HCT116 (cell line): ENCODE data around the gene TMEM147.

Experiments used
- ATF3 ChIP-seq: IDR thresholded peaks from 2 replicates; pipeline ENCODE4 v1.6.1; 2012
- CEBPB ChIP-seq: IDR thresholded peaks from 2 replicates; pipeline ENCODE4 v1.6.1; 2012; ENCODE audit warnings: low read depth
- CTCF ChIP-seq, 3 experiments: fragments of 200-600 bp in 1 of 3; sonication (generic) in 1 of 3; IDR thresholded peaks in 2 of 3; conservative IDR thresholded peaks in 1 of 3; 2 replicates each; pipeline ENCODE4 v1.5.1; 2012 to 2017; ENCODE audit warnings: low read depth in 2 of 3, low read length in 2 of 3, antibody characterized with exemption in 1 of 3, borderline replicate concordance in 1 of 3, control low read depth in 1 of 3, mild to moderate bottlenecking in 1 of 3, mixed read lengths in 1 of 3, mixed run types in 1 of 3, moderate library complexity in 1 of 3; ENCODE audit not compliant: insufficient read depth in 1 of 3
- EGR1 ChIP-seq: IDR thresholded peaks from 2 replicates; pipeline ENCODE4 v1.6.1; 2012; ENCODE audit warnings: low read depth
- EZH2 ChIP-seq: fragments of 200-600 bp; sonication (generic); IDR thresholded peaks from 2 replicates; pipeline ENCODE4 v1.6.1; 2017; ENCODE audit warnings: antibody characterized with exemption, mixed run types
- EZH2phosphoT487 ChIP-seq: fragments of 200-600 bp; IDR thresholded peaks from 2 replicates; pipeline ENCODE4 v1.6.1; 2018; ENCODE audit warnings: antibody characterized with exemption, borderline replicate concordance
- MAX ChIP-seq: IDR thresholded peaks from 2 replicates; pipeline ENCODE4 v1.6.1; 2012
- POLR2A ChIP-seq: IDR thresholded peaks from 2 replicates; pipeline ENCODE4 v1.7.0; 2011; ENCODE audit warnings: borderline replicate concordance; ENCODE audit not compliant: insufficient read depth, insufficient read length; ENCODE audit errors: extremely low read depth
- POLR2AphosphoS5 ChIP-seq: IDR thresholded peaks from 2 replicates; pipeline ENCODE4 v1.6.1; 2011; ENCODE audit warnings: mild to moderate bottlenecking, low read depth, low read length, moderate library complexity
- REST ChIP-seq: IDR thresholded peaks from 2 replicates; pipeline ENCODE4 v1.6.1; 2012; ENCODE audit warnings: low read depth
- SIN3A ChIP-seq: IDR thresholded peaks from 2 replicates; pipeline ENCODE4 v1.6.1; 2012; ENCODE audit warnings: low read depth
- TCF7L2 ChIP-seq: IDR thresholded peaks from 2 replicates; pipeline ENCODE4 v1.7.0; 2011; ENCODE audit warnings: borderline replicate concordance, inconsistent platforms; ENCODE audit not compliant: insufficient read depth, insufficient read length; ENCODE audit errors: extremely low read depth
- YY1 ChIP-seq: IDR thresholded peaks from 2 replicates; pipeline ENCODE4 v1.6.1; 2011; ENCODE audit warnings: low read length, low read depth, moderate library complexity, mild to moderate bottlenecking; ENCODE audit not compliant: insufficient replicate concordance; ENCODE audit errors: extremely low read depth
- ZNF274 ChIP-seq: fragments of 200-500 bp; sonication (Bioruptor generic); IDR thresholded peaks from 2 replicates; pipeline ENCODE4 v1.6.1; 2014; ENCODE audit warnings: mild to moderate bottlenecking, low read depth, low read length, inconsistent platforms

- TF ChIP-seq CEBPB (no peak), CTCF (IDR thresholded peaks at IDR 0.05 in 2 of 3, conservative IDR thresholded peaks at IDR 0.05 in 1 of 3; ENCODE audit: borderline replicate concordance in 1 of 3, insufficient read depth in 1 of 3, low read depth in 2 of 3, low read length in 2 of 3) (no peak), POLR2AphosphoS5 (no peak), POLR2A (no peak), EGR1 (no peak), SIN3A (no peak), MAX (no peak), EZH2 (no peak), EZH2phosphoT487 (no peak), YY1 (no peak), TCF7L2 (no peak), REST (no peak), ATF3 (no peak), ZNF274 (no peak)
These were observed 40.4 kb downstream of the TMEM147 start, which contains the start of gene PMIS2 for GRCh38 chr19:35585848-35586247.
